Stimulated activated CD4-positive, alpha-beta T cell treated with anti-CD3 and anti-CD28 coated beads, TNF-alpha, amount 100 ng/mL, for 48 hours (primary cell): Measurements from ENCODE around the gene SLC13A3.

Experiments used
- DNase-seq, 3 donors: peaks; one replicate each; pipeline ENCODE4 v3.0.0-alpha.2; 2020; ENCODE audit warnings: low read depth in 3 of 3

The SLC13A3 gene

DNA sequence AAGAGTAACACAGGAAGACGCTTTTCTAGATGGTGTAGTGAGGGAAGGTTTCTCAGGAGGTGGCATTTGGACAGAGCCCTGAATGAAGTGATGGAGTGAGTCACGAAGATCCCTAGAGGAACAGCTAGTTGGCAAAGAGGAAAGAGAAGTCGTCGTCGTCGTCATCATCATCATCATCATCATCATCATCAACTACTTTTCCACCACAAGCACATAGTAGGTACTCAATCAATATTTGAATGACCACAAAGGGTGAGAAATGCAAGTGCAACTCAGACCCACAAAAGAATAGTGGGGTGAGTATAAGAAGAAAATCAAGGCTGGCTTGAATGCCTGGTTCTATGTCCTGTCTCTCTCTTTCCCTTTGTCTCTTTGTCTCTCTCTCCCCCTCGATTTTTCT, 72.5 kb downstream of the SLC13A3 start:
- DNase-seq = no peak

DNA sequence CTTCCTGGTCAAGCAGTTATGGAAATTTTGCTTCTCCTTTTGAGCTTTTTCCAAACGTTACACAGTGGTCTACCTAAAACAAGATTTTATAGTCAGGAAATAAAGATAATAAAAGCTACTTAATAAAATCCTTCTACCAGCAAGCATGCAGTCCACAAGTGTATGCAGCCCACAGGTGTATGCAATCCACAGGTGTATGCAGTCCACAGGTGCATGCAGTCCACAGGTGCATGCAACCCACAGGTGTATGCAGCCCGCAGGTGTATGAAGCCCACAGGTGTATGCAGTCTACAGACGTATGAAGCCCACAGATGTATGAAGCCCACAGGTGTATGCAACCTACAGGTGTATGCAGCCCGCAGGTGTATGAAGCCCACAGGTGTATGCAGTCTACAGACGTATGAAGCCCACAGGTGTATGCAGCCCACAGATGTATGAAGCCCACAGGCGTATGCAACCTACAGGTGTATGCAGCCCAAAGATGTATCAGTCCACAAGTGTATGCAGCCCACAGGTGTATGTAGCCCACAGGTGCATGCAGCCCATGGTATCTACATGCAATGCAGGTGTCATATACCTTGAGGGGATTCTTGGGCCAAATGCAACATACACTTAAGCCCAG, 74.4 kb downstream of the SLC13A3 start:
- DNase-seq = no peak

DNA sequence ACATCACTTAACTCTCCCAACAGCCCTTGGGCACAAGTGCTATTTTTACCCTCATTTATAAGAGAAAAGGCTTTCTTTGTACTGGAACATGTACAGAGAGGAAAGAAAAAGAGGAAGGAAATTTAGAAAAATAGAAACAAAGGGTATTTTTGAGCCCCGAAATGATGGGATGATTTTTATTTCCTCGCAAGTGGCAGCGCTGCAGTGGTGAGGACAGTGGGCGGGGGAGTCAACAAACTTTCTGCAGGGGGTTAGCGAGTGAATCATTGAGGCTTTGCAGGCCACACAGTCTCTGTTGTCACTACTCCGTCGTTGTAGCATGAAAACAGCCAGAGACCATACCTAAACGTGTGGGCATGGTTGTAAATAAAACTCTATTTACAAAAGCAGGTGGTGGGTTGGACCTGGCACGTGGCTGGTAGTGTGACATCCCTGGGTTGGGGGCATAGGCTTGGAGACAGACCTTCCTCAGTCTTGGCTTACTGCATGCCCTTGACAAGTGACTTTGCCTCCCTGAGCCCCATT, 75.3 kb downstream of the SLC13A3 start:
- no peak for DNase-seq

DNA sequence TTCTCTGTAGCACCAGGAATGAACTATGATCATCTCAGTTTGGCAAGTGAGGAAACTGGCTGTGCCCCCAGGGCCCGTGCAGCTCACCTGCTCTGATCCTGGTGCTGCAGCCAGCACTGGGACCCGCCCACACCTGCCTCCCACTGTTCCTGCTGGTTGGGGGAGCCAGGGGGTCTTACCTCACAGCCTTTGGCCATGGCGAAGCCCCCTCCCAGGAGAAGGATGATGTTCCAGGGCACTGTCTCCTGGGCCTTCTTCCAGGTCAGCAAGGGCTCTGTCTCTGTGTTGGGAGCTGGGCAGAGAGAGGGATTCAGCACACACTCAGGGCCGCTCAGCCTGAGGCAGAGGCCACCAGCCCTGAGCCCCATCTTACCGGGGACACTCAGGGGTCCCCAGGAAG, 75.9 kb downstream of the SLC13A3 start:
- no peak for DNase-seq

DNA sequence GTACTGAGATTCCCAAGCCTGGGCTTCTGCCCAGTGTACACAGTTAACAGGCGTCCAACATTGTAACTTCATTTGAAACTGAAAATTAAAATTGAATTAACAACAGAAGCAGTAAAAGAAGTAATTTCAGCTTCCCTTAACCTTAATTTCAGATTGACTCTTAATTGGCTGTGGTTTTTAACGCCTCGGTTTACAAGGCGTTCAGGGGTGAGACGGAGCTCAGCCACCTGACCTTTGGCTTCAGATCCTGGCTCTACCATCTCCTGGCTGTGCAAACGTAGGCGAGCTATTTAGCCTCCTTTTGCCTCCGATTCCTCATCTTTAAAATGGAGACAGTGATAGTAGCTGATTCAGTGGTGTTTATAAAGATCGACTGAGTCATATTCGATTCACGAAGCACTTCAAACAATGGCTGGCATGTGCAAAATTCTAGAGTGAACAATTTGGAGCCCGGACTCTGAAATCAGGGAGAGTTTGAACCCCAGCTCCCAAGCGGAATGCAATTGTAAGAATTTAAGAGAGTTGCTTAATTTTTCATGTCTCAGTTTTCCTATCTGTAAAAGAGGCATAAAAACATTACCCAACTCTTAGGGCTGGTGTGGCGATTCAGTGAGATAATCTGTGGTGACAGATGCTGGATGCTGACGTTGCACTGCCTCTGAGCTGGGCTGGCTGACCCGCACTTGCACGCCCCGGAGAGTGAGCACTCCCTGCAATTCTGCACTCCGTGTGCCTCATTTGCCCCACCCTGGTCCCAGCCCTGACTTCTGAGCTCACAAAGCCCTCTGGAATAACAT, 77.3 kb downstream of the SLC13A3 start:
- DNase-seq = no peak

DNA sequence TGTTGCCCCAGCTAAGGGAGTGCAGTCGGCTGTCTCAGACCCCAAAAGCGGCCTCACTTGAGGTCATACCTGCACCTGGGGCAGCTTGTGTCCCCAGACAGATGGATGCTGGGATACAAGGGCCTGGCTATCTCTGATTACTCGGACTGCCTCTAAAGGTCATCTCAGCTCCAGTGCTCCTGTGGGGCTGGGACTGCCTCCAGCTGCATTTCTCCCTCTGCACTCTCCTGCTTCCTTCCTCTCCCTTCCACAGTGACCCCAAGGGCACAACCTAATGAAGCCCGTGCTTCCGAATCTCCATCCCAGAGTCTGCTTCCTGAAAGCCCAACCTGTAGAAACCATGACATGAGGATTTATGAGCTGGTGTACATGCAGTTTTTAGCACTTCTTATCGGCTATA, 78.0 kb downstream of the SLC13A3 start:
- no peak for DNase-seq

DNA sequence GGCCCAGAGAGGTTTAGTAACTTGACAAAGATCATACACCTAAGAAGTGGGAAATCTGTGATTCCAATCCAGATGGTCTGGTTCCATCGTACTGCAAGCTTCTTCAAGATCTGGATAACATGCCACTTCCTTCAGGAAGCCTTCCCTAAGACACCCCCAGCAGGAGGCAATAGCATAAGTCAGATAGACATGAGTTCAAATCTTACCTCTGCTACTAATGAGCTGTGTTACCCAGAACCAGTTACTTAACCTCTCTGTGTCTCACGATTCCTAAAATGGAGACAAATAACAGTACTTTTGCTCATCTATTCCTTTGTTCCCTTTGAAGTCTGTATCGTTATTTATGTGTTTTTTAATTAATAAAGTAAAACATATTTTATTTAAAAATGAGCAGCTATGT, 78.5 kb downstream of the SLC13A3 start:
- DNase-seq = no peak

DNA sequence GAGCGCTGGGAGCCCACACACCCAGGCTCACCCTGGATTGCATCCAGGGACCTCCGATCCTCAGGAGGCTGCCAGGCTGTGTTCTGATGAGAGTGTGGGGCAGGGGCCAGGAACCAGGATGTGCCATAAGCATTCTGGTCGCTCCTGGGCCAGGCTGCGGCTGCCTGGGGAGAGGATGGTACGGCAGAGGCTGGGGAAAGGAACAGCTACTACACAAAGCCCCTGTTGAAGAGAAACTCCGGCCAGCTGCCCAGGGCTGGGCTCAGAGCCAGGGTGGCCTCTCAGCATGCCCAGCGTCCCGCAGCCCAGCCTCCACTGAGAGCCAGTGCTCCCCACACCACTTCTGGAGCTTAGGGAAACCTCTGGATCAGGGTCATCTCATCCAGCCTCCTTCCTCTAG, 79.1 kb downstream of the SLC13A3 start:
- DNase-seq = no peak

DNA sequence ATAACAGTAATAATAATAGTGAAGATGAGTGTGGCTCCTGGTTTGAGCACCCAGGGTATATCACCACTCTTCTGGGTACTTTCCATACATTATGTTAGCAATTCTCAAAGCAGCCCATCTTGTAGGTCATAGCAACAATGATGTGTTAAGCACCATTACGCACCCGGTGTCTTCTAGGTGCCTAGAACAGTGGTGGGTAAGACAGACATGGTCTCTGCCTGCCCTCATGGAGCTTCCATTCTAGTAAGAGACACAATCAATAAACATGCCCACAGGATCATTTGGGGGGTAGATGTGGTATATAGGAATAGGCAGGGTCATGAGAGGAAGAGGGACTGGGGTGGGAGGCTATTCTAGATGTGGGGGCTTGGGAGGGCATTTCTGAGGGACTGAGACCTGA, 79.8 kb downstream of the SLC13A3 start:
- DNase-seq = no peak

DNA sequence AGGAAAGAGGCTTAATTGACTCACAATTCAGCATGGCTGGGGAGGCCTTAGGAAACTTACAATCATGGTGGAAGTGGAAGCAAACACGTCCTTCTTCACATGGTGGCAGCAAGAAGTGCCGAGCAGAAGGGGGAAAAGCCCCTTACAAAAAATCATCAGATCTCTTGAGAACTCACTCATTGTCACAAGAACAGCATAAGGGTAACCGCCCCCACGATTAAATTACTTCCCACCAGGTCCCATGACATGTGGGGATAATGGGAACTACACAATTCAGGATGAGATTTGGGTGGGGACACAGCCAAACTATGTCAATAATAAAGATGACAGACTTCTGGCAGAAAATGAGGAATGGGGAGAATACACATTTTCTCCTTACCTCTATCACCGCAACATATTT, 80.3 kb downstream of the SLC13A3 start:
- no peak for DNase-seq

DNA sequence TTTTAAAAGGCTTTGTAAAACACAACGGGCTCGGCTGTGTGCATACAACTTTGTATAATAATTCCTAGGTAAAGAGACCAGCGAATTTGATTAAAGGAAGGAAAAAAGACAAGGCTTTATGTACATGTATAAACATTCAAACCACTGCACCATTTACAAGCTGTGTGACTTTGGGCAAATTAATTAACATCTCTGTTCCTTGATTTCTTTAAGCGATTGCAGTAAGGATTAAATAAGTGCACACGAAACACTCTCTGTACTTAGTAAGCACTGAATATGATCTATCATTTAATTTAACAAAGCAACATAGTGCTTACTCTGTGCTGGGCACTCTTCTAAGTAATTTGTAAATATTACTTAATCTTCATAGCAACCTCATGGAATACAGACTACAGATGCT, 81.3 kb downstream of the SLC13A3 start:
- no peak for DNase-seq

DNA sequence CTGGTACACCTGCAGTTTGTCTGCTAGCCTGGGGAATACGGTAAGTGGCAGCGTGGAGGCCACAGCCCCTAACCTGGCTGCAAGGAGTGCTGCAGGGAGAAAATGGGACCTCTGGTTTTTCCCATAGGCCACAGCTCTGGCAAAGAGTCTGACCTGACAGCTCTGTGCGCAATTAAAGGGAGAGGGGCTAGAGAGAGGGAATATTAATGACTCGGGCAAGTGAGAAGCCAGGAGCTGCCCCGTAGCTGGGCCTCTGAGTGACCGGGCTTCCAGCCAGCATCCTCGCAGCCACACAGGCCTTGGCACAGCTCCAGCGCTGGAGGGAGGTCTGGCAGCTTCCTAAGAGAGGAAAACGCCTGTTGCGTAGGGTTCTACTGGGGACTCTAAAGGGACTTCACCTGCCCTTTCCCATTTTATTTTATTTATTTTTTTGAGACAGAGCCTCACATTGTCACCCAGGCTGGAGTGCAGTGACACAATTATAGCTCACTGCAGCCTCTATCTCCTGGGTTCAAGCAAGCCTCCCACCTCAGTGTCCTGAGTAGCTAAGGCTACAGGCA, 82.6 kb downstream of the SLC13A3 start:
- no peak for DNase-seq

DNA sequence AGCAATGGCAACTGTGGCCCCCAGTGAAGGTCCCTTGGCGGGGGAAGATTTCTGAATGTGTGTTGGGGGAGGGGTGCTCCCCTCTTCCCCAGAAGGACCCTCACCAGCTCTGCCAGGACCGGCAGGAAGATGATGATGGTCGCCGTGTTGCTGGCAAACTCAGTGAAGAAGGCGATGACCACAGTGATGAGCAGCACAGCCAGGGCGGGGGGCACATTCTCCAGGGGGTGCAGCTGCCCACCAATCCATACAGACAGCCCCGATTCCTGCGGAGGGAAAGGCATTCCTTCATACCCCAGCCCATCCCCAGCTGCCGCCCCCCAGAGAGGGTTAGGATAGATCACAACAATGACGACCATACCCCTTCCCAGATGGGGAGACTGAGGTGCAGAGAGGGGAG, 85.1 kb downstream of the SLC13A3 start:
- DNase-seq = no peak

DNA sequence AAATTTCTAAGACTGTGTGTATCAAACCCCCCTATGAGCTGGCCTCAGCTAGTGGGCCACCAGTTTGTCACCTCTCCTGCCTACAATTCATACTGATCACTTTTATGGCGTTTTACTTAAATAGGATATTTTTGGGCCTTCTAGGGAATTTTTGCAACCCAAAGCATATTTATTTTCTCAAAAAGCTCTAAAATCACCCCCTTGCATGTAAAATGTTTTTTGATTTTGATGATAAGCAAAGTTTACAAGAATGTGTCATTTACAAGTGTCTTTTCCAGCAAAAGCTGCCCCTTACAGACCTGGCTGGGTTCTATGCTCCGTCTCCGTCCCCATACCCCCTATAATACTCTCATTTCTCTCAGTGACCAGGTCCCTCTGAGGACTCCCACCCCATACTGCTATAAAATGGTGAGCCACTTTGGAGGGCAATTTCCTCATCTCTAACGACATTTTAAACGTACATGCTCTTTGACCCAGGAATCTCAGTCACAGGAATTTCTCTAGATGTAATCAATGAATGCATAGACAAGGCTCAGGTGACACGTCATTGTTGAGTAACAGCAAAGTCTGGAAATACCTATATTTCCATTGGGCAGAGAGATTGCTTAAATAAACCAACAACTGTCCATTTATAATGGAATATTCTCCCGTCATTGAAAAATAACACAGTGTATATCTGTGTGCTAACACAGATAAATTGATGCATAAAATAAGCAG, 86.9 kb downstream of the SLC13A3 start:
- DNase-seq = no peak

DNA sequence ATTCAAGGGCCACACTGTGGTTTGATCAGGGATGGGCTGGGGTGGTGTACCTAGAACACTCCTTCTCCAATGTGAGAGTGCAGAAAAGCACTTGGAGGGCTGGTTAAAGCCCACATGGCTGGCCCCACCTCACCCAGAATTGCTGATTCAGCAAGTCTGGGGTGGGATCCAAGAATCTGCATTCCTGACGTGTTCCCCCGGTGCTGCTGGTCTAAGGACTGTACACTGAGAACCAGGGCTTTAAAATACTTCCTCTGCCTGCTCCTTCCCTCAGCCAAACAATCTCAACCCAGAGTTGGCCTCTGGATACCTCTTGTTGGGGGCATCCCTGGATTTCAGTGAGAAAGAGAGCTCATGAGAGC, 87.4 kb downstream of the SLC13A3 start:
- DNase-seq = no peak

DNA sequence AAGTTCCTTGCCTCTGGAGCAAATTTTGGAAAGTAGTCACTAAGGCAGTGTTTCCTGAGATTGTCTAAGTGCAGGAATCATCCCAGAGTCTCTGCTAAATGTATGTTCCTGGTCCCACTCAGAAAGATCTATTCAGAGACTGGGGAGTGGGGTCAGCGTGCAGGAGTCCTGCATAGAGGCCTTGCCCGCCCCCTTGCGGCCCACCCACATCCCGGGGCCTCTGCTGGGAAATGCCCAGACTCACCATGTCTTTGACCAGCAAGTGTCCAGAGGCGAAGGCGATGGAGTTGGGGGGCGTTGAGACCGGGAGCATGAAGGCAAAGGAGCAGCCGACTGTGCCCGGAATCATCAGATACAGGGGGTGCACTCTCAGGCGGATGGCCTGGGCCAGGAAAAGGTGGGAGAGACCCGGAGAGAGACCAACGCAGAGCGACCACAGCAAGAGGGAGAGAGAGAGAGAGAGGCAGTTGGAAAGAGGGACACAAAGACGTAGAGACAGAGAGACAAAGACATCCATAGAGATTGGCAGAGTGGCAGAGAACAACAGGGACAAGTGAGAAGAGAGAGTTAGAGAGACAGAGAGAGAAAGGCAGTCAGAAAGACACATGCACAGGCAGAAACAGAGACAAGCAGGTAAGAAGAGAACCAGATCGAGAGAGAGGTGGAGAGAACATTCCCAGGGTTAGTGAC, 87.9 kb downstream of the SLC13A3 start:
- no peak for DNase-seq

DNA sequence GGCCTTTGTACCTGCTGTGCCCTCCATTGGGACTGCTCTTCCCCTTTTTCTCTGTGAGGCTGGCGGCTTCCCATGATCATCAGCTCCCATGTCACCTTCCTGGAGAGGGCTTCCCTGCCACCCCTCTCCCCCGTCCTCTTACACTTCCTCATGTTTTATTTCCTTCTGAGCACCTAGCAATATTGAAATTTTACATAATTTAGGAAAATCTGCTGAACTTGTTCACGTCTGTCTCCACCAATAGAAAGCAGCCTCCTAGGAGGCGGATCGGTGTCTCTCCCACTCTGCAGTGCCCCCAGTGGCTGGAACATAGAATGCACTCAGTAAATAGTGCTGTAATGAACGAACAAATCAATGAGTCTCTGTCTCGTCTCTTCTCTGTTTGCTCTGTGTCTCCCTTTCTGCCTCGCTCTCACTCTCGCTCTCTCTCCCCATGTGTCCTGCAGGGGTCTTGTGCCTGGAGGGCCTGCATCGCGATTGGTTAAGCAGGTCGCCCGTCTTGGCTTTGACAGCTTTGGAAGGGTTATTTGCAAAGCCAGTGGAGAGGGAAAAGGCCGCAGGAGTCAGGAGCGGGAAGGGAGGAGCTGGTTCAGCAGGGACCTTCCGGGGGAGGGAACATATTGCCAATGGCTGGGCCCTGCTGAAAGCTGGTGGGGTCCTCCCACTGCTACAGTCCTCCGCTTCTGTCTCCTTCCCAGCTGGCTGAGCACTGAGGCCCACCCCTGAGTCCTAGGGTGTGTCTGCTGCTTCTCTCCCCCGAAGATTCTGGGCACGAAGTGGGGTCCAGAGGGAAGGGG, 88.7 kb downstream of the SLC13A3 start:
- DNase-seq = peak; percentile 35 to 51 (median 51)

DNA sequence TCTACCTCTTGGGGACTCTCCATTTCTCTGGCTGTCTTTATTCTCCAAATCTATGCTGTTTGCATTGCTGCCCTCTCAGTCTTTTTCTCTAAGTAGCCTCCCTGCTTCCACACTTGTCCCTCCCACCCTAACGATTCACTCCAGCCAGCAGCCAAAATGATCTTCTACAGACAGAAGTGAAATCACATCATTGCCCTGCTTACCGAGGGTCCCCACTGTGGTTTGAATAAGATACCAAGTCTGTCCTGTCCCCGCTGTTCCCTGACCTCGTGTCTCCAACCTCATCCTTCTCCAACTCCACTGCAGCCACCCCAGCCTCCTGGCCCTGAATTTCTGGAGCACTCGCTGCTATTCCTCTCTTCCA, 89.3 kb downstream of the SLC13A3 start:
- DNase-seq = no peak

DNA sequence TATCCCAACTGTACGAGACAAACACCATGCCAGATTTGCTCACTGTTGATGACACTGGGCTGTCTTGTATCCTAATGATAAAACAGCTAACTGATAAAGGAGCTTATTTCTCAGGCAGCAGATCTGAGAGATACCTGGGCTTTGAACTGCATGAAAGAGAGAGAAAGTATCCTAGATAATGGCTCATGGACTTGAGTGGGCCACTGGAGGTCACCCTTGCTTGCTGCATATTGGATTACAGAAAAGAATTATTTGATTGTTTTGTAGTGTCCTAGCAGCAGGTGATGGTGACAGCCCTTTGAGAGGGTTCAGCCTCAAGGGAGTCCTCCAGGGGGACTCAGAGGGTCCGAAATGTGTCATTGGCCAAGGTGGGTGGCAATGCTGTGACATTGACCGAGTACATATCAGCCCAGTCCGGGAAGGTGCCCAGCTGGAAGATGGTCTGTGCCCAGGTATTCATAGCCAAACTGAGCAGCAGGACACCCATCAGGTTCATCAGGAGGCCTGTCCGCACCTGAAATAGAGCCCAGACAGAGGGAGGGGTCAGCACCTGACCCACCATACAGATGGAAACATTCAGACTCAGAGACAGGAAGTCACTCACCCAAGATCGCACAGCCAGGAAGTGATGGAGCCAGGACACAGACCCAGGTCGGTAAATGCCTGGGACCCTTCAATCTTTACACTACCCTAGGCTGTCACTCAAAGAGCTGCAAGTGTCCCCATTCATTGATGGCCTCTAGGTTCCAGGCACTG, 91.4 kb downstream of the SLC13A3 start:
- no peak for DNase-seq

DNA sequence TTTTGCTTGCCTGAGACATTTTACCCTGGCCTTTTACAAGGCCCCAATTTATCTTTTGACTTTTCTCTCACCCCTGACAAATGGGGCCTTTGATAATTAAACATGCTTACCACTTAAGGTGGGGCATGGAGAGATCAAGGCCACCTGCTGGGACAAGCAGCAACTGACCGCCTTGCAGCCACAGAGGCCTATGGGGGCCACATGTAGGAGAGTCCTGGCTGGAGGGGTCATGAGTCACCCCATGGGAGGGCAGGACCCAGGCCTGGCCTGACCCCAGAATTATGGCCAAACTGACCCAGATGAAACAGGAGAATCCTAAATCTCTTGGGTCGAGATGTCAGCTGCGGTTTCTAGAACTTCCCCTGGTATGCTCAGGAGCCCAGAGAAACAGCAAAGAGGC, 92.3 kb downstream of the SLC13A3 start:
- no peak for DNase-seq
